Hepatic stellate cell (primary cell): ENCODE results near the gene WBP2.

ENCODE experiments used
- DNase-seq: peaks from one replicate; pipeline ENCODE4 v3.0.0; 2011; ENCODE audit warnings: low spot score

Gene WBP2

DNA sequence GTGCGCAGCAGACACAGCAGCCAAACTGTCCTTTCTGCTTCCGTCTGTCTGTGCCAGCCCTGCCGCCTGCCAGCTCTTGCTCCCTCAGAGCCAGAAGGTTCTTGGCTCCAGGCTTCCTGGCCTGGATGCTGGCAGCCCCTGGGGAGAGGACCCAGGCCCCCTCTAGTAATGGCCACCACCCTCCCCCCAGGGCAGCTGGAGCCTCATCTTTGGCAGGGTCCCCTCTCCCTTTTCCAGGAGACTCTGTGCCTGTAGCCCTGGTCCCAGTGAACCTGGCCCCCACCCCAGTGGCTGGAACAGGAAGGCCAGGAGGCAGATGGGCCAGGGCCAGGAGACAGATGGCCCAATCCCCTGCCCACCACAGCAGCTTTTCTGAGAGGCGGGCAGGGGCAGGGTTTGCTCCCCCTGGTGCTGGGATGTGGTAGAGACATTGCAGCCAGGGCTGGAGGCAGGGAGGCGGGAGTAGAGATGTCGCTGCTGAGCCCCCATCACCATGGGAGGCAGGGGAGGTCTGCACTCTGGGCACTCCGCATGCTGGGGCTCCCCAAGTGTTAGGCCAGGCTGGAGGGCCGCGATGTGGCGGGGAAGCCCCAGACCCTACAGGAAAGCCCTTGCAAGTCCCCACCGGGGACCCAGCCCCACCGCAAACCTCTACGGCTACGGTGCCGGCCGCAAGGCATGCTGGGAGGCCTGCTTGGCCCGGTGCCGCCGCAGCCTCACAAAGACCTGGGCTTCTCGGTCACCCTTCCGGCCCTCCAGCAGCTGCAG lies 27.6 kb downstream of the WBP2 start:
- peak; percentile 94 for DNase-seq

DNA sequence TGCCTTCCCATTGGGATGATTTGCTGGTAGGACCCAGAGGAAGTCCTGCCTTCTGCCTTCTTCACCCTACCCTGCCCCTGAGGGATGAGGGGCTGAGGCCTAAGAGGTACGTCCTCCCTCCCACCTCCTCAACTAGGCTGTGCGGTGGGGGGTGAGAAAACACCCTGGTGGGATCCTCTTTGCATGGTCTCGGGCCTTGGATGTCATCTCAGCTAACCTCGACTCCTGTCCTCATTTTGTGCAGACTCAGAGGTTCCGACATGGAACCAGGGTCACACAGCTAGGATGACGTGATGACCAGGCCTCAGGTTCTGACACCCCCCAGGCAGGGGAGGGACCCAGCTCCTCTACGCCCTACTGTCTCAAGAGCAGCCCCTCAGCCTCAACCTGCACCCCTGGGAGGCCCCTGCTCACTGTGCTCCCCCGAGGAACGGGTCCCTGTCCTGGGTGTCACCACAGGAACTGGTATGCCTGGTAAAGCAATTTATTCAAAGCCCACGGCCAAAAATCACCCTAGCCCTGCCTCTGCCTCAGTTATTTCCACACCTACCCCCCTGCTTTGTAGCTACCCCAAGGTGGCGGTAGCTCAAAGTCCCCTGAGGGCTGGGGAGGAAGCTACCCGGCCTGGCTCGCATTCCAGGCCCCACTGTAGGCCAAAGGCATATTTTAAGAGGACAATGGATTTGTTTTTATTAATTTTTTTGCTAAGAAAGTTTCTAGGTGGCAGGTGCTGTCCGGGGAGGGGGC lies 28.4 kb downstream of the WBP2 start:
- no peak for DNase-seq

DNA sequence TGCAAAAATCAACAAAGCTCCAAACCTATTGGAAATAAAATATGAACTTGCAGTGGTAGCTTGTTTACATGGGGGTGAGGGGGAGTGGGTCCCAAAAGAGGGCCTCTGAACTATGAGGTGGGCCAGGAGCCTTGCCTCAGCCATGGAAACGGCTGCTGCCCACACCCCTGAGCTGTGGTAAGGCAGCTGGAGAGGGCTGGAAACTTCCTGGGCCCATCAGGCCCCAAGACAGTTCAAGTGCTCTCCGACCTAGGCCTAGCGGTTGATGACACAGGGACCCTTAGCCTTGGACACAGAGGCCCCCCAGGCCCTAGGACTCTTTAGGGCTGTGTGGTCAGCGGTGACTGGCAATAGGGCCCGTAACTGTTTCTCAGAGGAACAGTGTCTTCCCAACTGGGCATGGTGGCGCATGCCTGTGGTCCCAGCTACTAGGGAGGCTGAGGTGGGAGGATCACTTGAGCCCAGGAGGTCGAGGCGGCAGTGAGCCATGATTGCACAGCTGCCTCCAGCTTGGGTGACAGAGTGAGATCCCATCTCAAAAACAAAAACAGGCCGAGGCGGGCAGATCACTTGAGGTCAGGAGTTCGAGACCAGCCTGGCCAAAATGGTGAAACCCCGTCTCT lies 29.3 kb downstream of the WBP2 start:
- DNase-seq = no peak

DNA sequence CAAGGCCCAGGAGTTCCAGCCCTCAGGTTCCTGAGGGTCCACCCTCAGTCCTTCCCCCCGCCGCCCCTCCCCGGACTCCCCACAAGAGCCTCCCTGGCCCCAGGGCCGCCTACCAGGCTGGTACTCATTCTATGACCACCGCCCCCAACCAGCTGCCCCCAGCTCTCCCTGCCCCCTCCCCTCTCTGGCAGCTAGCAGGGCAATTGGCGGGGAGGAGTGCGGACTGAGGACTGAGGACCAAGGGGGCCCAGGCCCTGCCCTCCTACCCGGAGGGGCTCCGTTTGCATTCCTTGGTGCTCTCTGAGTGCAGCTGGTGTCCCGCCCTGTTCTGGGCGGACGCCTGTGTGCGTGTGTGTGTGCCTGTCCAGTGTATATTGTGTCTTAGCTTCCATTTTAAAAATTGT lies 30.0 kb downstream of the WBP2 start:
- DNase-seq = no peak

- no peak for DNase-seq
Measured at GRCh38 chr17:75824666-75825065, 30.5 kb downstream of the WBP2 start.

DNA sequence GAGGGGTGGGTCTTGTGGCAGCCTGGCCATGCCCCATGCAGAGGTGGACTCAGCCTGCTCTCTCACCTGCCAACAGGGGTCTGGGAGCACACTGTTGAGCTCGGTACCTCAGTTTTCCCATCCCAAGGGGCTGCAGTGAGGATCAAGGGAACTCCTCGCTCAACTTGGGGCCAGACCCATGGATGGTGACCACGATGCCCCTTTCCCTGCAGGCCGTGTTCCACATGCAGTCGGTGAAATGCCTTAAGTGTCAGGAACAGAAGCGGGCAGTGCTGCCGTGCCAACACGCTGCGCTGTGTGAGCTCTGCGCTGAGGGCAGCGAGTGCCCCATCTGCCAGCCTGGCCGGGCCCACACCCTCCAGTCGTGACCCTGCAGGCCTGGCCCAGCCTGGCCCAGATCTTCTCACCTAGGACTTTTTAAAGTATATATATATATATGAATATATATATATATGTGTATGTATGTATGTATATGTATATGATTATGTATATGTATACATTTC lies 31.0 kb downstream of the WBP2 start:
- DNase-seq = no peak

- DNase-seq = no peak
Measured at GRCh38 chr17:75823257-75824041, 31.7 kb downstream of the WBP2 start.

- no peak for DNase-seq
Measured at GRCh38 chr17:75822800-75823166, 32.4 kb downstream of the WBP2 start.

DNA sequence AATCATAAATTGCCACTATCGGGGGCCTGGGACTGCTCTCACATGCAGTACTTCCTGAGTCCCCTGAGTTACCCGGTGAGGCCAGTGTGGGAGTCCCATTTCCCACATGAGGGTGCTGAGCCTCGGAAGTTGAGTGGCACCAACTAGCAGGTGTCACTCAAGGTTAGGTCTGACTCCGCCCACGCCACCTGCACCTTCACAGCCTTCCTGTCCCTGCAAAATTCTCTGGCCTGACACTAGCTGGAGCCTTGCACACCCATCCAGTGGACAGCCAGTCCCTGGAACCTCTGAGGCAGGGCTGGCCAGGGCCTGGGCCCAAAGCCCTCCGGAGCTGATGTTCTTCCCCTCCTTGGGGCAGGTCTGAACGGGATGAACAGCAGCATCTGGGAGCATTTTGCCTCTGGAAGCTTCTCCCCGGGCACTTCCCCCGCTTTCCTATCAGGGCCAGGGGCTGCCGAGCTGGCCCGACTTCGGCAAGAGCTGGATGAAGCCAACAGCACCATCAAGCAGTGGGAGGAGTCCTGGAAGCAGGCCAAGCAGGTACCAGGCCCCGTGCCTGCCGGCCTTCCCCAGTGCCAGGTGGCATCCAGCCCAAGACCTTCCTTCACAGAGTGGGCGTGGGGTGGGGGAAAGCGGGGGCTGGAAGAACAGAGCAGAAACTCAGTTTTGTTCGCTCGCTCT lies 32.9 kb downstream of the WBP2 start:
- DNase-seq = no peak

DNA sequence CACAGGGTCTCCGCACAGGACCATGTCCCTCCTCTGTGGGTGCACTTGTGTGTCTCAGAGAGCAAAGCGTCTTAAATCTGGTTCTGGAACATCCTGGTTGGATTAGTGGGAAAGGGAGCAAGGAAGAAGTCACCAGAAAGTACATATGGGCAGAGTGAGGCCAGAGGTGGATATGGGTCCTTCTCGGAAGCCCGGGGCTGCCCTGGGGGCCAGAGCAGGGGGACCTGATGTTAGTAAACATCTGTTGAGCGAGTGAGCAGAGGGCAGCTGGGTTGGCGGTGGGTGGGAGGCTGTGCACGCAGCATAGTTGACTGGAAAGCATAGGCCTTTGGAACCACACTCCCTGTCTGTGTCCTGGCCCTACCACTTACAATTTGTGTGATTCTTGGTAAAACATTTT lies 33.6 kb downstream of the WBP2 start:
- DNase-seq = no peak

GRCh38 chr17:75820094-75821080 lies 34.7 kb downstream of the WBP2 start:
- DNase-seq = no peak

DNA sequence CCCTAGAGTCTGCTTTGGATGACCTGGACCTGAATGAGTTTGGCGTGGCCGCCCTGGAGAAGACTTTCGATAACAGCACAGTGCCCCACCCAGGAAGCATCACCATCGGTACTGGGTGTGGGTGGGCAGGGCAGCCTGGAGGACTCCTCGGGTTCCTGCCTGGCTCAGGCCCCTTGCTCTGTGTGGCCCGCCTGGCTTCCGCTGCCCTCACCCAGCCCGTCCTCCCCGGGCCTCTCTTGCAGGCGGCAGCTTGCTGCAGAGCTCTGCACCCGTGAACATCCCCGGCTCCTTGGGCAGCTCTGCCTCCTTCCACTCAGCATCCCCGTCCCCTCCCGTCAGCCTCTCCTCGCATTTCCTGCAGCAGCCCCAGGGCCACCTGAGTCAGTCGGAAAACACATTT lies 35.5 kb downstream of the WBP2 start:
- no peak for DNase-seq

- DNase-seq = no peak
Measured at GRCh38 chr17:75819116-75819515, 36.0 kb downstream of the WBP2 start.

- no peak for DNase-seq
Measured at GRCh38 chr17:75818326-75818885, 36.7 kb downstream of the WBP2 start.

GRCh38 chr17:75817571-75817970 lies 37.6 kb downstream of the WBP2 start:
- no peak for DNase-seq

DNA sequence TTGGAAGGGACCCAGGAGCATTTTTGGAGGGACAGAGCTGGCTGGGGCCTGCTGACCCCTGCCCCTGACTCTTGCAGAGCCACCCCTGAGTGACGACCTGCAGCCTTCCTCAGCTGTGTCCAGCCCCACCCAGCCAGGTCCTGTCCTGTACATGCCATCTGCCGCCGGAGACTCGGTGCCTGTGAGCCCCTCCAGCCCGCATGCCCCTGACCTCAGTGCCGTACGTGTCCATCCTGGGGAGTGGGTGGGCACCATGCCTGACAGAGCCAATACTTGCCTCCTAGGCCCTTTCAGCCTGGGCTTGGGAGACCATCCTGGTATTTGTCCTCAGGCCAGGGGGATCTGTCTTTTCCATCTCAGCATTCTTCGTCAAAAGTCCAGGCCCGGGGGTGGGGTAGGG lies 38.4 kb downstream of the WBP2 start:
- DNase-seq = no peak

- no peak for DNase-seq
Measured at GRCh38 chr17:75815399-75815798, 39.7 kb downstream of the WBP2 start.

- DNase-seq = no peak
Measured at GRCh38 chr17:75814900-75815373, 40.2 kb downstream of the WBP2 start.

DNA sequence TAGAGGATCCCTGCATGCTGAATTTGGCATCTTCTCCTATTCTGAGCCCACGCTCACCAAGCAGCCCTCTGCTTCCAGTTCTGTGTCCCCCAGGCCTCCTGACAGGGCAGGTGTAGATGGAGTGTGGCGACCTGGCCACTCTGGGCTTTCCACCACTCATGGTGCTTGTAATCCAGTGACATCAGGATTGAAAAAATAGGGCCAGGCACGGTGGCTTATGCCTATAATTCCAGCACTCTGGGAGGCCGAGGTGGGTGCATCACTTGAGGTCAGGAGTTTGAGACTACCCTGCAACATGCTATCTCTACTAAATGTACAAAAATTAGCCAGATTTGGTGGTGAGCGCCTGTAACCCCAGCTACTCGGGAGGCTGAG lies 41.1 kb downstream of the WBP2 start:
- no peak for DNase-seq
